ENCODE data around the gene PODN.

DNA sequence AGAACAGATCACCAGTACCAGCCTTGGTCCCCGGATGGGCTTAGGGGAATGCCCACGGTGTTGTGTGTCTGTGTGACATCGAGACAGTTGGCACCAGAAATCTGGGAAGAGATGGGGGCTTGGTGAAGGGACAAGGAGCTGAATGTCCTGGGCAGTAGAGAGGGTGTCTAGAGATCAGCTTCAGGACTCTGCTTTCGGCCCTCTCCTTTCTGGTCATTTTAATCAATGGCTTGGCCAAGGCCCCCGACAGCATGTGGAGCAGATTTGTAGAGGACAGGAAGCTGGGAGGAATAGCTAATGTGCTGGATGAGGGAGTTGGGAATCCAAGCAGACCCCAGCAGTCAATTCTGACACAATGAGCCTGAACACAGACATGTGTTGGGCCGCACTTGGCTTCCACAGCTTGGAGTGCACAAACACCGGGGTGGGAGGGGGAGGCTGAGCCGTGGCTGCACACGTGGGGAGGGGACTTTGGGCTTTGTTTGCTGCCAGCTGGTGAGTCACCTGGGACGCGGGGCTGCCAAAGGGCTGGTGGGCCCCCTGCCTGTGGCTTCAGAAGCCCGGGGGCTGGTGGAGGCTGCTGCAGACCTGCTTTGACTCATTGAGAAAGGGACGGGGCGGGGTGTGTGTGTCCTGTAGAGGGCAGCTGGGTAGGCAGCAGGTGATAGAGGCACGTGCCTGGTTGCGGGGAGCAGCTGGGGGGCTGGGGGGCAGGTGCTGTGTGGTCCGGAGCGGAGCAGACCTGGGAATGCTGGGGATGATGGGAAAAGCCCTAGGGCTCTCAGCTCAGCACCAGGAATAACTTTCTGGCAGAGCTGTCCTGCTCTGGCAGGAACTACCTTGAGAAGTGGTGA, 59.5 kb downstream of the PODN start:
- no peak for TF ChIP-seq CTCF (IDR thresholded peaks at IDR 0.05; ENCODE audit: borderline replicate concordance, extremely low read depth, low read length, poor library complexity, severe bottlenecking)
- no peak for TF ChIP-seq EZH2 (IDR thresholded peaks at IDR 0.05; ENCODE audit: borderline replicate concordance, low read depth, low read length, severe bottlenecking)
